ENCODE results near the gene TMEM174.
A peak's percentile ranks its signal among the peaks of the same experiment; 100 is the strongest.

Gene TMEM174

DNA sequence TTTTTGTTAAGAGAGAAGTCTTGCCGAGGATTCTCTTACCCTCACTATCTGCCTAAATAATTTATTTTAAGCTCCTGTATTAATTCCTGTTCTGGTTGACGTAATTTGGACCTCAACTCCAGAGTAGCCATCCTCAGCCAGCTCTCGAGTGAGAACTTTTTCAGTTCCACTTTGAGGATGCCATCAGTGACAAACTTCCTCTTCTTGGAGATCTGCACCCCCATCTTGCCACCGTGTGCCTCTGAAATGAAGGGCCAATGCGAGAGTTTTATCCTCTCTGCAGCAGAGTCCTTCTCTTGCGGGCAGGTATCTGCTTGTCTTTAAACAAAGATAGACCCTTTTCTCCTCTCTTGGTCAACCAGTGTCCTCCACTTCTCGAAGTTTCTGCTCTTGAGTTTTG, 19.5 kb upstream of the TMEM174 start:
- no peak for DNase-seq (ENCODE audit: low read depth in 2 of 2)

DNA sequence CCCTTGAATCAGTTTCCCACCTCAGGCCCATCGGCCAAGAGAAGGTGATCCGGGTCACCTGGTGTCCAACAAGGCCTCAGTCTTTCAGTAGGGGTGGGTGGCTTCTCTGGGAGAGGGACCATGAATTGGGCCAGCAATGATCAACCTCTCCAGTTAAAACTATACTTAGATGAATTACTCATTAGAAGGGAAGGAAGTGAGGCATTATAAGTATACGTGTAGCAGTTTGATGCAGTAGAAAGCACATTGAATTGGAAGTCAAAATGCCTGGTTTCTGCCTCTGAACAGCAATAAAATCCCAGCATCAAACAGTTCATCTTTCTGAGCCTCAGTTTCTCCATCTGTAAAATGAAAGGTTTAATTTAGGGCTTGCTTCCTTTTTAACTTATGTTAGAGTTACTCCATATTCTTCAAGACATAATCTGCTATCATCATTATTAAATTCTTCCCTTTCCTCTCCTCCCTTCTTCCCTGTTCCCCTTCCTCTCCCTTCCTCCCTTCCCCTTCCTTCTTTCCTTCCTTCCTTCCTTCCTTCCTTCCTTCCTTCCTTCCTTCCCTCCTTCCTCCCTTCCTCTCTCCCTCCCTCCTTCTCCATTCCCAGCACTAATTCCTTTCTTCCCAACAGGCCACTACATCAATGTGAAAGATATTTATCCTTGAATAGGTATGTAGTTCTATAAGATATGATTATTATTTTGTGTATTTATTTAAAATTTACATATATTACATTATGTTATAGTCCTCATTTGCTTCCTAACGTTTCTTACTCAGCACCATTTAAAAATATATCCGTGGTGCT, 18.6 kb upstream of the TMEM174 start:
- no peak for DNase-seq (ENCODE audit: low read depth in 2 of 2)

DNA sequence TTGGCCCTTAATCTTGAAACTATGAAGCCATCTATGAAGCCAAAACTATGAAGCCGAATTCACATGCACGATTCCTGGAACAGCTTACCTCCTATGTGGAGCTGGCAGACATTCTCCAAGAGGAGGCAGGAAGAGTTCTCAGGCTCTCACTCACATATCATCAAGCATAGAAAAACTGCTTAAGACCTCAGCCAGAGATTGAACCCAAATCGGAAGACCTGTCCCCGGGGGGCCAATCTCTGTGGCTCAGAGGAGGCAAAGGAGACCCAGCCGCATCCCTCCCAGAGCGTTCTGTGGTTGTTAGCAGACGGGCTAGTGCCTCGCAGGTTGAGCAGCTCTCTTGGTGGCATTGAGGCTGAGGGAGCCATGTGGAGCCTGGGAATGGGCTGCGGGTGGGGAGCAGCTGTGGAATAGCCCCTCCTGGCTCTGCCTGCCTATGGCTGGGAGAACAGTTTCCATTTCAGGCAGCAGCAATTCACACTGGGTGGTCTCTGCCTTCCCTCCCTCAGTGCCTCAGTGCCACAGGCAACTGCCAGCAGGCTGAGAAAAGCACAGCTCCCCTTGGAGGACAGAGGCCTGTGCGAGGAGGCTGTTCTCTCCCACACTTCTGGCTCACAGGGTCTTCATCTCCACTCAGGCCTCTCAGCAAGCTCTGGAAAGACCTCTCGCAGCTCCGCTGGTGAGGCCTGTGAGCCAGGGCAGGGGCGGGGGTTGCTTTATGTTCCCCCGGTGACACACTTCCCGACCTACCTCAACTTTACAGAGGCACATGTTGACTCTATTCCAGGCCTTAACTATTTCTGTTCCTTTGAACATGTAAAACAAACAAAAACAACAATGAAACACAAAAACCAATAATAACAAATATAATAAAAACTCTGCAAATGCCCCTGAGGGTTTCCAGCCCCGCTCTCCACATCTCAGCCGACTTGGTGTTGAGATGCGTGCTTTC, 17.4 kb upstream of the TMEM174 start:
- DNase-seq (ENCODE audit: low read depth in 2 of 2): no peak

DNA sequence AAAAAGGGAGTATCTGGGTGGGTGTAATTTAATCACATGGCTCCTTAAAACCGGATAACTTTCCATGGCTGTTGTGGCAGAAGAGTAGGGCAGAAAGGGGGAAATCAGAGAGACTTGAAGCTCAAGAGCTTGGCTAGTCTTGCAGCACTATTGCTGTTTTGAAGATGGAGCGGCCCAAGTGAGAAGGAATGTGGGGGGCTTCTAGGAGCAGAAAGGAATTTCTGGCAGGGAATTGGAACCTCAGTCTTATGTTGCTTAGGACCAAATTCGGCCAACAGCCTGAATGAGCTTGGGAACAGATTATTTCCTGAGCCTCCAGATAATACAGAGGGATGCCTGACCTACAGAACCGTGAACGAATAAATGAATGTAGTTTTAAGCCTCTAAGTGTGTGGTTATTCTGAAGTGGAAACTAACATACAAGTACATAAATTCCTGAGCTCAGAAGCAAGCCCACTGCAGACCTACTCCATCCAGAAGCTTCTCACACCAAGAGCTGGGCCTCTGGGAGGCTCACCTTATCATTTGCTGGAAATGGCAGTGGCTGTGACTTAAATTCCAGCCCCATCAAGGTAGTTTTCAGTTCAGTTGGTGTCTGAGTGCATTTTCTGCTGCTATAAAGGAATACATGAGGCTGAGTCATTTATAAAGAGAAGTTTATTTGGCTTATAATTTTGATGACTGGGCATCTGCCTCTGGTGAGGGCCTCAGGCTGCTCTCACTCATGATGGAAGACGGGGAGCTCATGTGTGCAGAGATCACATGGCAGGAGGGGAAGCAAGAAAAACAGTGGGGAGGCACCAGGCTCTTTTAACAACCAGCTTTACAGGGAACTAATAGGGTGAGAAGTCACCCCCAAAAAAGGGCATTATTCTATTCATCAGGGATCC, 15.3 kb upstream of the TMEM174 start:
- no peak for DNase-seq (ENCODE audit: low read depth in 2 of 2)

DNA sequence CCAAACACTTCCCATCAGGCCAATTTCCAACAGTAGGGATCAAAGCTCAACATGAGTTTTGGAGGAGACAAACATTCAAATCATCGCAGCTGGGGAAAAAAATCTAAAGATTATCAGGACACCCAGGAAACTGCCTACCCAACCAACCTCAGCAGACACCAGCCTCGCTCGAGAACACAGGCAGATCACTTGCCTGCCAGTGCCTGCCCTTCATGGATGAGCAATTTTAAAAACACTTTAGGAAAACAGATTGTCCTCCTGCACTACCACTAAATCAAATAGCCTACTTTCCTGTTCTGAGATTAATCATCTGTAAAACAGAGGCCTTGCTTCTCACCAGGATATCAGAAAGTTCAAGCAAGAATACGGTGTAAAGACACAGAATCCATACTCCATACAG, 14.7 kb upstream of the TMEM174 start:
- no peak for DNase-seq (ENCODE audit: low read depth in 2 of 2)

DNA sequence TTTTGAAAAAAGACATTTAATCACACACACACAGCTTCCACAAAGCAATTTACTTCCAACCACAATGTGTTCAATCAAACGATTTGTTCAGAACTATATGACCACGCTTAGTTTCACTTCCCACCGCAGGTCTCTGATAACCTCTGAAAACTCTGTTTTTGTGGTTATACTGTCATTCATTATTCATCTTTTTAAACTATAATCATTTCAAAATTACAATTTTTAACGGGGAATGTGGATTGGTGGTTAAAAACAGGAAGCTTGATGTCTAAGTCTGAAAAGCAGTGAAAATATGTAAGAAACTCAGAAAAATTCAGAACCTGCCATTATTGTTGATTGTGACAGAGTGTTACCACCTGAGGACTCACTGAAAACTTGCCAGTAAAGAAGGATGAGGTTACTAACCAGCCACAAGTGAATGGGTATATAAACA, 12.7 kb upstream of the TMEM174 start:
- DNase-seq (ENCODE audit: low read depth in 2 of 2): peak; percentile 4 to 40

DNA sequence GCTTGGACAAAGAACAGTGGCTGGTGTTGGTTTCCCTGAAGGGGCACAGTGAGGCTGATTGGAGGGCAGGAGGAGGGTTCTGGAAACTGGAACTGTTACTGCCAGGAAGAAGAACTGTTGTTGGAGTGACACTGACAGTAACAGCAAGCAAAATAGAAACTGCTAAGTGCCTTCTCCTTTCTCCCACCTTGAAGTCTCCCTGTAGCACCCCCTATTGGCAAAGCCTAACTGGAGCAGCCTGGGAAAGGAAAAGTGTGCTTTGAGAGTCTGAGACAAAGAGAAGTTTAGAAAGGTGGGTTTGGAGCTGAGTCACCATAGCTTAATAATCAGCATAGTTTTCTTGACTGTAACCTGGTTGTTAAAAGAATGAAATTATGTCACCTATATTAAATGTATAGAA, 2.5 kb upstream of the TMEM174 start:
- DNase-seq (ENCODE audit: low read depth in 2 of 2): no peak

DNA sequence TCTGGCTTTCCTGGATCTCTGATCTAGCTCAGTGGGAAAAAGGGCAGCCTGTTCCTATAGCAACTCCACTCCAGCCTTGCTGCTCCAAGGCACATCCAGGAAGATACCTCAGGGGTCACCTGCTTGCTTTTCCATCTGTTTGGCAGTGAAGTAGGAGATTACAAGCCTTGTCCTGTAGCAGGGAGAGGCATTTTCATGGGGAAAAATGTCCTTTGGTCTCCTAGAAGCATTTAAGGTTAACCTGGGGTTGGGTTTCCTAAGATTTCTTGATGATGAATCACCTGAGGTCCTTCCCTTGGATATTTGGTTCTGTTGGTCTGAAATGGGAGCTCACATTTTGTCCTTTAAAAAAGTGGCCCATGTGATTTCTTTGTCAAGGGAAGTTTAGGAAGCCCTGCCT, 1.5 kb upstream of the TMEM174 start:
- DNase-seq (ENCODE audit: low read depth in 2 of 2): no peak

DNA sequence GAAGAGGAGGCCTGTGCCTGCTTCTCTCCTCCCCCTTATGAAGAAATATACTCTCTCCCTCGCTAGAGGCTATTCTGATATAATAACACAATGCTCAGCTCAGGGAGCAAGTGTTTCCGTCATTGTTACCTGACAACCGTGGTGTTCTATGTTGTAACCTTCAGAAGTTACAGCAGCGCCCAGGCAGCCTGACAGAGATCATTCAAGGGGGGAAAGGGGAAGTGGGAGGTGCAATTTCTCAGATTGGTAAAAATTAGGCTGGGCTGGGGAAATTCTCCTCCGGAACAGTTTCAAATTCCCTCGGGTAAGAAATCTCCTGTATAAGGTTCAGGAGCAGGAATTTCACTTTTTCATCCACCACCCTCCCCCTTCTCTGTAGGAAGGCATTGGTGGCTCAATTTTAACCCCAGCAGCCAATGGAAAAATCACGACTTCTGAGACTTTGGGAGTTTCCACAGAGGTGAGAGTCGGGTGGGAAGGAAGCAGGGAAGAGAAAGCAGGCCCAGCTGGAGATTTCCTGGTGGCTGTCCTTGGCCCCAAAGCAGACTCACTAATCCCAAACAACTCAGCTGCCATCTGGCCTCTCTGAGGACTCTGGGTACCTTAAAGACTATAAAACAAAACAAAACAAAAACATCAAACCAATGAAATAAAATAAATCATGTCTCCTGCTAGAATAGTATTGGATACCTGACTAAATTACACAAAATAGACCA, 1.3 kb downstream of the TMEM174 start:
- DNase-seq (ENCODE audit: low read depth in 2 of 2): no peak

DNA sequence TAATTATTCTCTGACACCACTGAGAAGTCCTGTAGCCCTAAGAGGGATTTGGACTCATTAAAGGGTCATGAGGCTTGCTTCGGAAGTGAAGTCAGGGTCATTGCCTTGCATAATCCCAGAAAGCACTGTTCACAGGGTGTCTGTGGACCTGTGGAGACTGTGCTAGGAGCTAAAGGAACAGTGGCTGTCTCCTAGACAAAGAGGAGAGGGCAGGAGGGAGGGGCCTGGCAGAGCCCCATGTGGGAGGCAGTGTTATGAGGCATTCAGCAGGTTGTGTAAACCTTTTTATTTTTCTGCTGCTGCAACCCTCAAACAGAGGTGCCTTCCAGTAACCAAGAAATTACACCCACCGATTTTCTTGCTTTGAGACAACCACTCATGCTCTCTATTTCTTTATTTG, 3.3 kb downstream of the TMEM174 start:
- DNase-seq (ENCODE audit: low read depth in 2 of 2): no peak

DNA sequence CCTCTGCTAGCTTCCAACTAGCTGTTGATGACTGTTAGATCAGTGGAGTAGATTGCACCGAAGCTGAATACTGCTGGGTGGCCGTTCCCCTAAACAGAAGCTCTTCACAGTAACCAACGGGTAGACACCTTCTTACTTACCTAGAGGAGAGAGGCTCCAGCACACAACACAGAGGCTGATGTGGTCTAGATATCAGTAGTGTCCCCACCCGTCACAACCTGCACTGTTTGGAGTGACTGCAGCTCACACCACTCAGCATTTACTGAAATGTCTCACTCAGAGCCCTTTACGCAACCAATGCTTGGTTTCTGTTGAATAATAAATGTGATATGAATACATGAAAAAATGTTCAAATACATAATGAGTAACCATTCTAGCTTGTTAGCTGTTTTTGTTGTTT, 5.3 kb downstream of the TMEM174 start:
- DNase-seq (ENCODE audit: low read depth in 2 of 2): no peak

DNA sequence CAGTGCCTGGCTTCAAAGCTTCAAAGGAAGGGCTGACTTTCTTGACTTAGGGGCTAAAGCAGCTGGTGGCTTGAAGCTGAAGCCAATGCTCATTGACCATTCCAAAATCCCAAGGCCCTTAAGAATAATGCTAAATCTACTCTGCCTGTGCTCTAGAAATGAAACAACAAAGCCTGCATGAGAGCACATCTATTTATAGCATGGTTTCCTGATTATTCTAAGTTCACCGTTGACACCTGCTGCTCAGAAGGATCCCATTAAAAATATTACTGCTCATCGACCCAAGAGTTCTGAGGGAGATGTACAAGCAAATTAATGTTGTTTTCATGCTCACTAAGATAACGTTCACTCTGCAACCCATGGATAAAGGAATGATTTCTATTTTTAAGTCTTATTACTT, 6.7 kb downstream of the TMEM174 start:
- DNase-seq (ENCODE audit: low read depth in 2 of 2): no peak

DNA sequence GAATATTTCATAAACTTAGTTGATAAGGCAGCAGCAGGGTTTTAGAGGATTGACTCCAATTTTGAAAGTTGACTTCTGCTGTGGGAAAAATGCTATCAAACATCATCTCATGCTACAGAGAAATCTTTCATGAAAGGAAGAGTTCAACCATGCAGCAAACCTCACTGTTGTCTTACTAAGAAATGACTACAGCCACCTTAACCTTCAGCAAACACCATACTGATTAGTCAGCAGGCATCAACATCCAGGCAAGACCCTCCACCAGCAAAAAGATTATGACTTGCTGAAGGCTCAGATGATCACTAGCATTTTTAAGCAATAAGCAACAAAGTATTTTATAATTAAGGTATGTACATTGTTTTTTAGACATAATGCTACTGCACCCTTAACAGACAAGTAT, 7.6 kb downstream of the TMEM174 start:
- DNase-seq (ENCODE audit: low read depth in 2 of 2): no peak

DNA sequence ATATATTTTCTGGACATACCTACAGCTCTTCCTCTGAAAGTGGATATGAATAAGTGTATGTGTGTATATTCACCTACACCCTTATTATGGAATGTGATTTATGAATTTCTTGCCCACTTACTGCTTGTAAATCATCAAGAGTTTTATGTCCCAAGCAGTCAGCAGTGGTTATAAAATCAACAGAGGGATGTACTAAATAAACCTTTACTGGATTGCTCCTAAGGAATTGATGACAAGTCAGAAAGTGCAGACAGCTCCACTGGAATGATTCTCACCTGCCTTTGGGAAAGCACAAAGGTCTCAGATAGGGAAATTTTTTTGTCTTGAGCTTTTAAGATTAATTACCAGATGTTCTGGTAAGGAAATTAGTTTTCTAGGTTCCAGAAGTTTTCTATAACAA, 9.3 kb downstream of the TMEM174 start:
- no peak for DNase-seq (ENCODE audit: low read depth in 2 of 2)

DNA sequence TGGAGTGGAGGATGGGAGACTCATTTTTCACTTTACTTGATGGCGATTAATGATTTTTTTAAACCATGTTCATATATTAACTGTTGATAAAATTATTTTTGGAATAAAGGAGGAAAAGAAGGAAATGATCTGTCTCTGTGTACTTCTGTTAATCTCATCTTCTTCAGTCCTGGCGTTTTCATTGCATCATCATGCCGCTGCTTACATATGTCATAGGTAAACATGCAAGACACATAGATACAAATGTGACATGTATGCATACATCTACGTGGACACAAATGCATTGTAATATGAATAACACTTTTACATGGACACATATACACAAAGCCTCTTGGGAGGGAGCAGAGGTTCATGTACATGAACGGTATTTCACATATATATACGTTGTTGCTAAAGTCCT, 10.0 kb downstream of the TMEM174 start:
- no peak for DNase-seq (ENCODE audit: low read depth in 2 of 2)

DNA sequence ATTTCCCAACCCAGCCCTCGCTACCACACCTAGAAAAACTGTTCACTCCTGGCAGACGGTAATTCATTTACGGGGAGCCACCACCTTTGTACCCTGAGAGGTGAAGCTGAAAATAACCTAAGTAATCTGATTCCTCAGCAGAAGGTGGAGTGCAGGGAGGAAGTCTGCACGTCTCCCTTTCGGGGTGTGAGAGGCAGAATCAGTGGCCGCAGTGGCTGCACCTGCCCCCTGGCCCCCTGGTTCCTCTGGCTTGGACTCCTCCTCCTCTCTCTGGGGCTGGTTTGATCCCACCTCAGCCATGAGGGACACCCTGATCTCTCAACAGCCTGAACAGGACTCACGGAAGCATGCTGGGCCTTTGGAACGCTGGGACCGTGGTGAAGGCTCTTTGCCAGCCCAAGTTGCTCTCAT, 10.5 kb downstream of the TMEM174 start:
- no peak for DNase-seq (ENCODE audit: low read depth in 2 of 2)

DNA sequence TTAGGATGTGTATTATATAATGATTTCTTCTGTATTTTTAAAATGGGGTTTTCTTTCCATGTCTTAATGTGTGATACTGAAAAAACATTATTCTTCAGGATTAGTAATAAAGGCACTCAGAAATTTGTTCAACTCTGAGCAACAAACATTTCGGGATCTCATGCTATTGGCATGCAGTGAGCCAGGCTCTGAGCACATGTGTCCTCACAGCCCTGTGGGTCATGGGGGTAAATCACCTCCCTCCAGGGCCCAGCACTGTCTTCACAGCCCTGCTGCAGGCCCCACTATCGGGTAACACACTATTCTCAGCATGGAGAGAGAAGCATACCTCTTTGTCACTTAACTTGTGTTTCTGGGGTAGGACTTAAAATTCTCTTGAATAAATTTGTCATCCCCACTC, 14.0 kb downstream of the TMEM174 start:
- DNase-seq (ENCODE audit: low read depth in 2 of 2): no peak

DNA sequence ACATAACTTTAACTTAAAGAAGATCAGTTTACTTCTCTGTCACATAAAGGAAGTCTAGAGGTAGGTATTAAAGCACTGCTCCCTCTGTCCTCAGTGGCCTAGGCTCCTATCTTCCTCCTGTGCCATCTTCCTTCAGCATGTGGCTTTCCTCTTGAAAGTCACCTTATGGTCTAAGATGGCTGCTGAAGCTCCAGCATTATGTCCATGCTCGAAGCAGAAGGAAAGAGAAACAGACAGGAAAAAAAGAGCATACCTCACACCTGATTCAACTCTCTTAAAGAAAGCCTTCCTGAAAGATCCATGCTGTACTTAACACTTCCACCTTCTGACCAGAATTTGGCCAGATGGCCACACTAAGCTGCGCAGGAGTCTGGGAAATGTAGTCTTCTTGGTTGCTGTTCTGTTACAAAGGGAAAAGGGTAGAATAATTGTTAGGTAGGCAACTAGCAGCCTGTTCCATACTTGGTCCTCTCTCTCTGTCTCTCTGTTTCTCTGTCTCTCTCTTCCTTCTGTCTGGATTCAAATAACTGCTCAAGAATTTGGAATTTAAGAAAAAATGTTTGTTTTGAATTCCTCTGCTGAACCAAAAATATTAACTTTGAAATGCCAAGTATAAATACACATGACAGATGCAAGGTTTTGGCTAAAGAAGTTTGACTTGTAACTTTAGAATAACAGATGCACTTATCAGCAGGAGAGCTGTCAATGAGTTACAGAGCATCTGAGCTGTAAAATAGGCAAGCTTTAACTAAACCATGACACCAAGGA, 16.0 kb downstream of the TMEM174 start:
- DNase-seq (ENCODE audit: low read depth in 2 of 2): no peak

DNA sequence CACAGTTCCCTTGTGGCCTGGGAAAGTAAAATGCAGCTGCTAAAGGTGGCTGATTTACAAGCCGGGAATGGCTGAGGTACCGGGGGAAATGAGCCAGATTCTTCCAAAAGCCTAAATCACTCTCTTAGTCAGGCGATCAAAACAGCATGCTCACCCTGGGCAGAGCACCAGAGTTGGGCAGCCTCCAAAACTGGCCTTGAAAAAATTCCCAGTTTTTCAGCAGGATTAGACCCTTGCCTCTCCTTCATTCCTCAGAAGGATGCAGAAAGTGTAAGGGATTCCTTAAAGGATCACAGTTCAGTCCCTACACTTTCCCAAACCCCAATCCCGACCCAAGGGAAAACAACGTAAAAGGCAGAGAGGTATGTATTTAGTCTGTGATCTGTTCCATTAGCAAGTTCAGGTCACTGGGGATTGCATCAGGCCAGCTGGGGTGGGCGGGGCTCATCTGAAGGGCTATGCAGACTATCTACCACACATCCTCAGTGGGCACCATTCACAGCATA, 16.9 kb downstream of the TMEM174 start:
- DNase-seq (ENCODE audit: low read depth in 2 of 2): no peak

DNA sequence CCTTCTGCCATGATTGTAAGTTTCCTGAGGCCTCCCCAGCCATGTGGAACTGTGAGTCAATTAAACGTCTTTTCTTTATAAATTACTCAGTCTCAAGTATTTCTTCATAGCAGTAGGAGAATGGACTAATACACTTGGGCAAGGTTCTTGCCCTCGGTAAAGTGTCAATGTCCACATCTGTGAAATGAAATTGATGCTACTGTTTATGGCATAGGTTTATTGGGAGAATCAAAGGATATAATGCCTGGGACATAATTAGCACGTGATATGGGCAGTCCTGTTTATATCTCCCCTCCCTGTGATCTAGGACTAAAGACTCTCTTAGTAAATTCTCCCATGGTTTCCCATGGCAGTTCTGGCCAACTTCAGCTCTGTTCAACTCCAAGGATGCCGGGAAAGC, 19.4 kb downstream of the TMEM174 start:
- no peak for DNase-seq (ENCODE audit: low read depth in 2 of 2)
